K562 (cell line): Measurements from ENCODE around the gene ZNF750. TPM values are rescaled to one million over a fixed set of nuclear protein-coding genes. Genes with fewer than 3 reads are reported as not detected.

Experiments used
- BRD9 ChIP-seq: fragments of 450-650 bp; IDR thresholded peaks from 2 replicates; pipeline ENCODE4 v1.6.1; 2018; ENCODE audit warnings: low read depth; ENCODE audit not compliant: partially characterized antibody
- NRF1 ChIP-seq, 2 experiments: fragments of 450-650 bp; IDR thresholded peaks in 1 of 2; conservative IDR thresholded peaks in 1 of 2; 2 replicates each; pipeline ENCODE4 v1.6.1; 2014; ENCODE audit warnings: mild to moderate bottlenecking in 2 of 2
- SMC3 ChIP-seq: conservative IDR thresholded peaks from 2 replicates; pipeline ENCODE4 v1.6.1; 2011; ENCODE audit warnings: low read depth, low read length, improper control_type of control experiment; ENCODE audit not compliant: insufficient read depth
- TAF1 ChIP-seq: IDR thresholded peaks from 2 replicates; pipeline ENCODE4 v1.6.1; 2011; ENCODE audit warnings: mild to moderate bottlenecking, low read length, moderate library complexity; ENCODE audit not compliant: insufficient read depth, control insufficient read depth, severe bottlenecking; ENCODE audit errors: extremely low read depth
- ZFX ChIP-seq: sonication (generic); formaldehyde crosslinking; IDR thresholded peaks from 2 replicates; pipeline ENCODE4 v1.8.0; 2022; ENCODE audit warnings: mild to moderate bottlenecking, missing genetic modification reagents, moderate library complexity
- polyA plus RNA-seq, 8 experiments: library from polyadenylated mRNA; depleted of rRNA in 4 of 8; stranded (reverse) in 5 of 8; unstranded in 3 of 8; fragments of >200 nt; fragmentation: Nextera tagmentation in 2 of 8; fragmentation: Illumina TruSeq in 1 of 8; extraction: Ambion mirVana in 2 of 8; extraction: Trizol in 1 of 8; gene quantifications; 2 replicates each; pipeline versions ENCODE4 v1.2.1 to v1.2.3, GENCODE V29; 2011 to 2014; ENCODE audit warnings: inconsistent platforms in 1 of 8, missing spikeins in 1 of 8
- total RNA-seq, 7 experiments: library from RNA; depleted of rRNA in 6 of 7; stranded (reverse); fragments of >200 nt in 6 of 7; fragmentation: Illumina TruSeq in 2 of 7; extraction: Trizol in 2 of 7; gene quantifications; 2 replicates each; pipeline versions ENCODE4 v1.2.1 to v1.2.3, GENCODE V29; 2011 to 2021; ENCODE audit warnings: low replicate concordance in 1 of 7
- TF ChIP-seq, protein P1 (sequence below), 3 experiments: IDR thresholded peaks in 2 of 3; conservative IDR thresholded peaks in 1 of 3; 2 replicates each; pipeline ENCODE4 v1.5.1; 2011 to 2012; ENCODE audit warnings: low read length in 3 of 3, mild to moderate bottlenecking in 3 of 3, control low read depth in 2 of 3, improper control_type of control experiment in 1 of 3, inconsistent platforms in 1 of 3, low read depth in 1 of 3, mixed read lengths in 1 of 3, moderate library complexity in 1 of 3; ENCODE audit not compliant: insufficient read depth in 2 of 3
- TF ChIP-seq, protein P2 (sequence below), 2 experiments: fragments of 450-650 bp; conservative IDR thresholded peaks; 2 replicates each; pipeline ENCODE4 v1.6.1; 2017; ENCODE audit warnings: mild to moderate bottlenecking in 2 of 2, moderate library complexity in 2 of 2
- TF ChIP-seq, protein P3 (sequence below): fragments of 250-450 bp; sonication (Bioruptor Pico); IDR thresholded peaks from 2 replicates; pipeline ENCODE4 v1.4.0; 2020; ENCODE audit warnings: mild to moderate bottlenecking, moderate library complexity
- TF ChIP-seq, protein P4 (sequence below): sonication (generic); formaldehyde crosslinking; IDR thresholded peaks from 2 replicates; pipeline ENCODE4 v1.8.1; 2023; ENCODE audit warnings: mild to moderate bottlenecking, missing genetic modification reagents

ZNF750 gene
- total and polyA plus RNA-seq, 9 of the 15 experiments (the other 6 are each of a cell fraction or from before 2014, with no cell fraction given), result not detected

DNA sequence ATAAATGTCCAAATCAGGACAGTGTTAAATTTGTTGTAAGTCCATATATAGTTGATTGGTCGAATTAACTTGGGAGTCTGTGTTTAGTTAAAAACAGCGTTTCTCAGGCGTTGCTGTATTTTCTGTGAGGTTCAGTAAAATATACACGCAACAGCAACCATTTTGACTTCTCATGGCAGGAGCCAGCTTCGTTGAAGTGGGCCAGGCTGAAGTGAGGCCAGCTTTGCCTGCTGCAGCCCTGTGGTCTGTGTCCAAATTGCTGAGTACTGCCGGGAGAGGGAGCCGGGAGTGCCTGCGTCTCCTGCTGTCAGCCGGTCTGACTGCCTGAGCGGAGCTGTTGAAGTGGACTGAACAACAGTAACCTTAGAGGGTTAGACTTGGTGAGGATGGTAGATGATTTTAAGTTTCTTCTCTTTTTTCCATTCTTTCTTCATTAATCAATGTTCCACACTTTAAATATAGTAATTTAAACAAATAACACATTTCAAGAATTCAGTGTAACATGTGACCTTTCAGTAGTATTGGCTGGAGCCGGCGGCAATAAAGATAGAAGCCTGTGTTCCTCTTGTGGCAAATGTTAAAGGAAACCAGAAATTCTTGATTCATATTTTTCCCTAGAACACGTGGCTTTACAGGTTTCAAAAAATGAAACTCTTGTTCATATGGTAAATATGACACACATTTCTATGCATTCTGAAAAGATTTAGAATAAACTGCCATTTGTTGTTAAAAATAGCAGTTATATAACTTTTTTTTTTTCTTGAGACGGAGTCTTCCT is 37.0 kb upstream of the ZNF750 start (continued):
- TF ChIP-seq, protein P1, sequence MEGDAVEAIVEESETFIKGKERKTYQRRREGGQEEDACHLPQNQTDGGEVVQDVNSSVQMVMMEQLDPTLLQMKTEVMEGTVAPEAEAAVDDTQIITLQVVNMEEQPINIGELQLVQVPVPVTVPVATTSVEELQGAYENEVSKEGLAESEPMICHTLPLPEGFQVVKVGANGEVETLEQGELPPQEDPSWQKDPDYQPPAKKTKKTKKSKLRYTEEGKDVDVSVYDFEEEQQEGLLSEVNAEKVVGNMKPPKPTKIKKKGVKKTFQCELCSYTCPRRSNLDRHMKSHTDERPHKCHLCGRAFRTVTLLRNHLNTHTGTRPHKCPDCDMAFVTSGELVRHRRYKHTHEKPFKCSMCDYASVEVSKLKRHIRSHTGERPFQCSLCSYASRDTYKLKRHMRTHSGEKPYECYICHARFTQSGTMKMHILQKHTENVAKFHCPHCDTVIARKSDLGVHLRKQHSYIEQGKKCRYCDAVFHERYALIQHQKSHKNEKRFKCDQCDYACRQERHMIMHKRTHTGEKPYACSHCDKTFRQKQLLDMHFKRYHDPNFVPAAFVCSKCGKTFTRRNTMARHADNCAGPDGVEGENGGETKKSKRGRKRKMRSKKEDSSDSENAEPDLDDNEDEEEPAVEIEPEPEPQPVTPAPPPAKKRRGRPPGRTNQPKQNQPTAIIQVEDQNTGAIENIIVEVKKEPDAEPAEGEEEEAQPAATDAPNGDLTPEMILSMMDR (IDR thresholded peaks at IDR 0.05 in 2 of 3, conservative IDR thresholded peaks at IDR 0.05 in 1 of 3; ENCODE audit: insufficient read depth in 2 of 3, low read depth in 1 of 3, low read length in 3 of 3), result peak; percentile 72 to 83 (median 75)
- TF ChIP-seq, protein P2, sequence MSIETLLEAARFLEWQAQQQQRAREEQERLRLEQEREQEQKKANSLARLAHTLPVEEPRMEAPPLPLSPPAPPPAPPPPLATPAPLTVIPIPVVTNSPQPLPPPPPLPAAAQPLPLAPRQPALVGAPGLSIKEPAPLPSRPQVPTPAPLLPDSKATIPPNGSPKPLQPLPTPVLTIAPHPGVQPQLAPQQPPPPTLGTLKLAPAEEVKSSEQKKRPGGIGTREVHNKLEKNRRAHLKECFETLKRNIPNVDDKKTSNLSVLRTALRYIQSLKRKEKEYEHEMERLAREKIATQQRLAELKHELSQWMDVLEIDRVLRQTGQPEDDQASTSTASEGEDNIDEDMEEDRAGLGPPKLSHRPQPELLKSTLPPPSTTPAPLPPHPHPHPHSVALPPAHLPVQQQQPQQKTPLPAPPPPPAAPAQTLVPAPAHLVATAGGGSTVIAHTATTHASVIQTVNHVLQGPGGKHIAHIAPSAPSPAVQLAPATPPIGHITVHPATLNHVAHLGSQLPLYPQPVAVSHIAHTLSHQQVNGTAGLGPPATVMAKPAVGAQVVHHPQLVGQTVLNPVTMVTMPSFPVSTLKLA (conservative IDR thresholded peaks at IDR 0.05), result peak in 1 of 2 experiments; percentile 43; a peak in 1 of 4 replicates
- TF ChIP-seq NRF1 (conservative IDR thresholded peaks at IDR 0.05 in 1 of 2, IDR thresholded peaks at IDR 0.05 in 1 of 2) (0 out of 4 replicates have a peak, but pooled peaks have one; percentile 22 to 29), ZFX (CRISPR knock-in tag) (no peak), BRD9 (peak; percentile 28), SMC3 (peak; percentile 44; the same call in 1 of the 2 replicates), TAF1 (peak; percentile 13)
- TF ChIP-seq, protein P3, sequence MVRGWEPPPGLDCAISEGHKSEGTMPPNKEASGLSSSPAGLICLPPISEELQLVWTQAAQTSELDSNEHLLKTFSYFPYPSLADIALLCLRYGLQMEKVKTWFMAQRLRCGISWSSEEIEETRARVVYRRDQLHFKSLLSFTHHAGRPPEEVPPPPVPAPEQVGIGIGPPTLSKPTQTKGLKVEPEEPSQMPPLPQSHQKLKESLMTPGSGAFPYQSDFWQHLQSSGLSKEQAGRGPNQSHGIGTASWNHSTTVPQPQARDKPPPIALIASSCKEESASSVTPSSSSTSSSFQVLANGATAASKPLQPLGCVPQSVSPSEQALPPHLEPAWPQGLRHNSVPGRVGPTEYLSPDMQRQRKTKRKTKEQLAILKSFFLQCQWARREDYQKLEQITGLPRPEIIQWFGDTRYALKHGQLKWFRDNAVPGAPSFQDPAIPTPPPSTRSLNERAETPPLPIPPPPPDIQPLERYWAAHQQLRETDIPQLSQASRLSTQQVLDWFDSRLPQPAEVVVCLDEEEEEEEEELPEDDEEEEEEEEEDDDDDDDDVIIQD (CRISPR knock-in tag), result no peak
- TF ChIP-seq, protein P4, sequence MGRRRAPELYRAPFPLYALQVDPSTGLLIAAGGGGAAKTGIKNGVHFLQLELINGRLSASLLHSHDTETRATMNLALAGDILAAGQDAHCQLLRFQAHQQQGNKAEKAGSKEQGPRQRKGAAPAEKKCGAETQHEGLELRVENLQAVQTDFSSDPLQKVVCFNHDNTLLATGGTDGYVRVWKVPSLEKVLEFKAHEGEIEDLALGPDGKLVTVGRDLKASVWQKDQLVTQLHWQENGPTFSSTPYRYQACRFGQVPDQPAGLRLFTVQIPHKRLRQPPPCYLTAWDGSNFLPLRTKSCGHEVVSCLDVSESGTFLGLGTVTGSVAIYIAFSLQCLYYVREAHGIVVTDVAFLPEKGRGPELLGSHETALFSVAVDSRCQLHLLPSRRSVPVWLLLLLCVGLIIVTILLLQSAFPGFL (CRISPR knock-in tag), result 0 out of 2 replicates have a peak, but pooled peaks have one; percentile 25
